Naive thymus-derived CD8-positive, alpha-beta T cell (primary cell): ENCODE results near the gene SLIT3. TPM values are rescaled to one million over a fixed set of nuclear protein-coding genes. Genes with fewer than 3 reads are reported as not detected.

Source experiments
- ATAC-seq, 2 donors: fragments of 150-1000 bp; cut with Tn5 transposase in 1 of 2; sonication (Bioruptor Pico), chemical (Tn5 transposase) in 1 of 2; 1 replicate in 1 of 2; 2 replicates in 1 of 2; pipeline ENCODE4 v1.10.0; 2021; ENCODE audit warnings: mild to moderate bottlenecking in 2 of 2, moderate library complexity in 2 of 2
- POLR2A ChIA-PET: fragments of 350-600 bp; sonication (Branson Sonifier 250); formaldehyde crosslinking; loops from one replicate; lab custom pipeline; 2021; ENCODE audit warnings: antibody characterized with exemption; lab: Charles Lee
- DNase-seq, 10 donors: peaks; one replicate each; pipeline versions ENCODE4 v3.0.0 to v3.0.0-alpha.2; 2020 to 2022
- H3K27ac Mint-ChIP-seq, 10 donors: one replicate each; pipeline ENCODE4 v1.8.0; 2020 to 2022; ENCODE audit warnings: mild to moderate bottlenecking in 10 of 10, mixed read lengths in 10 of 10, moderate library complexity in 4 of 10, inconsistent platforms in 1 of 10
- H3K27me3 Mint-ChIP-seq, 5 donors: one replicate each; pipeline ENCODE4 v1.8.0; 2021 to 2022; ENCODE audit warnings: mixed read lengths in 5 of 5
- H3K36me3 Mint-ChIP-seq, 3 donors: one replicate each; pipeline ENCODE4 v1.8.0; 2020 to 2022; ENCODE audit warnings: mixed read lengths in 3 of 3, mild to moderate bottlenecking in 2 of 3, inconsistent platforms in 1 of 3
- H3K4me1 Mint-ChIP-seq, 4 donors: one replicate each; pipeline ENCODE4 v1.8.0; 2021 to 2022; ENCODE audit warnings: mixed read lengths in 4 of 4
- H3K4me3 Mint-ChIP-seq, 10 donors: one replicate each; pipeline ENCODE4 v1.8.0; 2020 to 2022; ENCODE audit warnings: mild to moderate bottlenecking in 10 of 10, mixed read lengths in 10 of 10, moderate library complexity in 6 of 10, inconsistent platforms in 1 of 10
- H3K9me3 Mint-ChIP-seq, 9 donors: one replicate each; pipeline ENCODE4 v1.8.0; 2020 to 2022; ENCODE audit warnings: mixed read lengths in 9 of 9, mild to moderate bottlenecking in 3 of 9, inconsistent platforms in 1 of 9, moderate library complexity in 1 of 9
- polyA plus RNA-seq, 3 donors: library from polyadenylated mRNA; unstranded; fragments of 300-500 nt; fragmentation: Illumina TruSeq; gene quantifications; one replicate each; pipeline ENCODE4 v1.2.3, GENCODE V29; 2021
- total RNA-seq, 8 experiments: library from RNA in 2 of 8; stranded (reverse) in 2 of 8; gene quantifications; one replicate each; pipeline ENCODE4 v1.2.3 and lab custom pipeline; 2021 to 2026

The SLIT3 gene
- total and polyA plus RNA-seq, 5 experiments from 2014 or later: not detected

DNA sequence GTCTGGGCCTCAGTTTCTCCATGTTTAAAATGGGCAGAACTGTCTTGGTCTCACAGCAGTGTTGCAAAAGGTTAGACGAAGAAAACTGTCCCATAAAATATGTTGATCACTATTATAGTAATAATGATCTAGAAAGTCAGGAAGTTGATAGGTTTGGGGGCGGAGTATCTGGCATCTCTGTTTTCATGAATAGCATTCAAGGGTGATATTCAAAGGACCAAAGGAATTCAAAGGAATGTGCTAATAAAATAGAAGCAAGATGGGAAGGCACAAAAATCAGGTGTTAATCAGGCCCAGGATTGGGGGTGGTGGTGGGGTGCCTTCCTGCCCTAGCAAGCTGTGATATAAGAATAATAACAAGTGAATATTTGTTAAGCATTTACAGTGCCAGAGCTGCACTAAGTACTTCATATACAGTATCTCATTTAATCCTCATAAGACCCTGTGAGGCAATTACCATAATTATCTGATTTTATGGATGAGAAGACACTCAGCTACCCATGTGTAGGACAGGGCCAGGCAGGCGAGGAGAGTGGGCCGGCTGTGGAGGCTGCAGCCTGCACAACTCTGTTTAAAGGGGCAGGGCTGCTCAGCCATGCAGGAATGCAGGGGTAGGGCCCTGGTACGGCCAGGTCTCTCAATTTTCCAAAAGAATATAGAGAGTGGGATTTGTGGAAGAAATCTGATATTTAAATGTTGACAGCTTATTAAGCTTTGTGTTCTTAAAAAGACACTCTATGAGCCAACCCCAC lies 579.8 kb downstream of the SLIT3 start:
- no peak for ATAC-seq
- Mint-ChIP-seq H3K36me3 (no peaks in the 10 kb centered on the region), H3K27ac (peak overlapping the region in 1 of 10 donors; percentile 73), H3K9me3 (peaks cover 0 to 6% (median 0%) of the 10 kb centered on the region in 9 donors), H3K27me3 (peaks cover 23 to 48% (median 35%) of the 10 kb centered on the region in 5 donors), H3K4me3 (no peak overlapping the region), H3K4me1 (no peaks in the 10 kb centered on the region)
- POLR2A ChIA-PET: no interaction called here
- no peak for DNase-seq

DNA sequence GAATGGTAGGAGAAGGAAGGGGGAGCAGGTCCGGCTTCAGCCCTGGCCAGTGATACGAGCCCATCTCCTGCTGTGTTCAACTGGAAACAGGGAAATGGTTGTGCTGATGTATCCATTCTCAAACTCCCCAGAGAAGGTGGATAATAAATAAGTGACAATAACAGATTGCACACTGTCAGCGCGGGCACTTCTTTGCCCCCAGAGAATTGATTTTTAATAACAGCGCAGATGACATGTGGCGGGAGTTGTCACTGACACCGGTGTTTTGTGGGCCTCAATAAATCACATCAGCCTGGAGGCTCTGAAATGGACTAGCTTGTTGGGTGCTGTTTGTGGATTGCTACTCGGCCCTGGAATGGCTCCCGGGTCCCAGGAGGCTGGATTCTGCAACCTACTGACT lies 580.4 kb downstream of the SLIT3 start:
- Mint-ChIP-seq H3K27me3 (peaks cover 22 to 48% (median 35%) of the 10 kb centered on the region in 5 donors), H3K27ac (no peak overlapping the region), H3K36me3 (no peaks in the 10 kb centered on the region), H3K4me1 (no peaks in the 10 kb centered on the region), H3K4me3 (no peak overlapping the region), H3K9me3 (peaks cover 0 to under 1% (median 0%) of the 10 kb centered on the region in 9 donors)
- no peak for DNase-seq
- no peak for ATAC-seq
- POLR2A ChIA-PET: no interaction called here

DNA sequence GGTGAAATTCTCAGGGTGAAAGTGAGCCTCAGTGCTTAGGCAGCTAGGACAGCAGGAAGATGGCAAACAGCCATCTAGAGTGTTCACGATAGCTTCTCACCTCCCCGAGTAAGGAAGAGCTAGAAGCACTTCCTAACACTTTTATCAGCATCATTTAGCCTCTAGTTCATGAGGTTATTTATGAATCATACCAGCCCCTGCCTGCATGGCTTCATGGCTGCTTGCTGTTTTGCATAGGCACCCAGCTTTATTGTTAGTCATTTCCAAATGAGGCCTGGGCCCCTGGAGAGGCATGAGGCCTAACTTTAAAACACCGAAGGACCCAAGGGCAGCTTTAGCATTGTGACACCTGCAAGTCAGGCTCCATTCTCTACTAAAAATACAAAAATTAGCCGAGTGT lies 586.9 kb downstream of the SLIT3 start:
- POLR2A ChIA-PET: no interaction called here
- Mint-ChIP-seq H3K4me3 (no peak overlapping the region), H3K27ac (no peak overlapping the region), H3K9me3 (no peaks in the 10 kb centered on the region), H3K4me1 (no peaks in the 10 kb centered on the region), H3K36me3 (no peaks in the 10 kb centered on the region), H3K27me3 (peaks cover 0 to 9% (median 2%) of the 10 kb centered on the region in 5 donors)
- DNase-seq (no peak), ATAC-seq (no peak)

DNA sequence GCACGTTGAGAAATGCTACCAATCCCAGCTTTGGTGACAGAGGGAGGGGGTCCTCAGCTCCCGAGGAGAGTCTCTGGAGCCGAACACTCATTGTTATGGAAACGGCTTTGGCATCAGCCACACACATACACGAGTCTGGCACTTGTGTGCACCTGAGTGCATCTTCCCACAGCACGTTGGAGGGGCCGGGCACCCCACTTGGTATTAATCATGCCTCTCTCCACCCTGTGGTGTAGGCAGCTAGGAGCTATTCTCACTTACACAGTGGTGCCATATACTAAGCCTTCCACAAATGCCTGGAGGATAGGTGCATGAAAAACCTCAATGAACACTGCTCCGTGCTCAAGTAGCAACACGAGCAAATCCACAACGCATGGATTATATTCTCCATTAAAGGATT lies 587.9 kb downstream of the SLIT3 start:
- no peaks in the 10 kb centered on the region for H3K36me3 Mint-ChIP-seq
- ATAC-seq: no peak
- POLR2A ChIA-PET: no interaction called here
- no peak overlapping the region for H3K4me3 Mint-ChIP-seq
- H3K9me3 Mint-ChIP-seq: no peaks in the 10 kb centered on the region
- no peaks in the 10 kb centered on the region for H3K4me1 Mint-ChIP-seq
- no peak overlapping the region for H3K27ac Mint-ChIP-seq
- H3K27me3 Mint-ChIP-seq: peaks cover 0 to 4% (median 0%) of the 10 kb centered on the region in 5 donors
- no peak for DNase-seq

DNA sequence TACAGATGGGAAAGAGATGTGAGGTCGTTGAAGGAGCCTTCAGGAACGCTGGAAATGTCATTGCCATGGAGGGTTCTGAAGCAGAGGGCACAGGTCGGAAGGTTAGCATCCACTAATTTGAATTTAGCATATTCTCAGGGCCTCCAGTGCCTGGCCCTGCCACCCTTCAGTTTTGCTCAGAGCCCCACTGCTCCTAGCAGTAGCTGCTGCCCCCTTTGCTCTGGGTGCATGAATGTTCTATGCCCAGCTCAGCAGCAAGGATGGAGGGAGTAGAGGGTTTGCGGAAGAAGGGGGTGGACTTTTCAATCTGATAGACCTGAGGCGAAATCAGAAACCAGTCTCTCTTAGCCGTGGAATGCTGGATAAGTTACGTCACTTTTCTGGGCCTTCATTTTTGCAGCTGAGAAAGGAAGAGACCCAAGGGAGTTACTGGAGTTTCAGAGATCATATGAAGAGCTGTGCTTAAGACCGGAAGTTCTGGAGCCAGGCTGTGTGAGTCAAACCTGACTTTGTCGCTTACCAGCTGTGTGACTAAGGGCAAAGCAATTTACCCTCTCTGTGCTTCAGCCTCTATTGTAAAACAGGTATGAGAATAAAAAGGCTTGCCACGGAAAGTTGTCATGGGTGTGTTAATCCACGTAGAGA lies 588.5 kb downstream of the SLIT3 start:
- Mint-ChIP-seq H3K36me3 (no peaks in the 10 kb centered on the region), H3K4me3 (no peak overlapping the region), H3K27me3 (peaks cover 0 to 4% (median 0%) of the 10 kb centered on the region in 5 donors), H3K27ac (no peak overlapping the region), H3K9me3 (no peaks in the 10 kb centered on the region), H3K4me1 (no peaks in the 10 kb centered on the region)
- no peak for DNase-seq
- POLR2A ChIA-PET: no interaction called here
- no peak for ATAC-seq

DNA sequence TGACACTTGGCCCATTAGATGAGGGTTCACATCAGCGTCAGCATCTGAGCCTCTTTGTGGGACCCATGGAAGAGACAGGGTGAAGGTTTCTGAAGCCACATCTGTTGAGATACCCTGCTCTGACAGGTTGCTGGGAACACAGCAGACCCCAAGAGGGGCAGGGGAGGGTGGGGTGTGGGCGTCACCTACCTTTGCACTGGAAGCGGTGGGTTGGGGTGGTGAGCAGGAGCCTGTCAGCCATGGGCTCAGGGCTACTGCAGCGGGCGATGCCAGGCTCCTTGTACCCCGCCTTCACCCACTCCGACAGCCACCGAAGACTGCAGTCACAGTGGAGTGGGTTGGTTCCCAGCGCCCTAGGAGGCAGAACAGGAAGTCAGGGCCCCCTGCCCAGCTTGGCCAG lies 590.2 kb downstream of the SLIT3 start:
- Mint-ChIP-seq H3K4me1 (no peaks in the 10 kb centered on the region), H3K4me3 (no peak overlapping the region), H3K27me3 (peaks cover 0 to 4% (median 0%) of the 10 kb centered on the region in 5 donors), H3K27ac (no peak overlapping the region), H3K9me3 (no peaks in the 10 kb centered on the region), H3K36me3 (no peaks in the 10 kb centered on the region)
- POLR2A ChIA-PET: no interaction called here
- no peak for DNase-seq
- ATAC-seq: no peak

DNA sequence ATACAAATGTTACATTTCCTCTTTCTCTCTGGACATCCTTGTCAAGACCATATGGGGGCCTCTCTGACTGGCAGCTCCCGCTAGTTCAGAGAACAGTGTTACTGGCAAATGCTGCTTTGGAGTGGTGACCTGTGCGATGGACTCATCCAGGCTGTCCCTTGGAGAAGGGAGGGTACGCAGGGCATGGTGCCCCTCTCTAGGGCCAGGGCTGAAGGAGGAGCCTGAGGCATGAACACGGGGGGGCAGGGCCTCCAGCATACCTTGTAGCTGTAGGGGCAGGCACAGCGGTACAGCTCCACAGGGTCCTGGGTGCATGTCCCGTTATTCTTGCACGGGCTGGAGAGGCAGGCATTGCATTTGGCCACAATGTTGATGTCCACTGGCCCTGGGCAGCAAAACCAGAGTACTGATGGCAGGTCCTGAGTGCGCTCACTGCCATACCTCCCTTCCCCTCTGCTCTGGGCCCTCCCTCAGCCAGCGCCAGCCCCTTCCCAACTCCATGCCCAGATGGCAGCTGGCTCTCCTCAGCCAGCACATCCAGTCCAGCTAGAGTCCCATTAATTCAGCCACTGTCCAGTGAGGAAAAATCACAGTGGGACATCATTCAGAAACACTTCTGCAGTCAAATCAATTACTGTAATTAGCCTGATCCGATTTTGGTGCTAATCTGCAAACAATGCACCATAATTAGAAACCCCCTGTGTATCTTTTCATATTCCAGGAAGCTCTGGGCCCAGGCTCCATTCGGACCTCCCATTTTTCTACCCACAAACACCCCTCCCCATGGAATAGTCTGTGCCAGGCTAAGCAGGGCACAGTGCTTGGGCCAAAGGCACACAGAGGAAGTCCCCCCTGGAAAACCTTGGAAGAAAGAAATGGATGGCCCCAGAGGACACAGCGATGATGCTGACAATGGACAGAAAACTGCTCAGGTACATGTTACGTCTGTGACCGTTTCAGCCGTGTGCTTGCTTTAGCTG lies 592.9 kb downstream of the SLIT3 start:
- Mint-ChIP-seq H3K4me3 (no peak overlapping the region), H3K27me3 (peaks cover 0 to 2% (median 0%) of the 10 kb centered on the region in 5 donors), H3K36me3 (no peaks in the 10 kb centered on the region), H3K9me3 (no peaks in the 10 kb centered on the region), H3K4me1 (no peaks in the 10 kb centered on the region), H3K27ac (no peak overlapping the region)
- DNase-seq (no peak), ATAC-seq (no peak)
- POLR2A ChIA-PET: no interaction called here

DNA sequence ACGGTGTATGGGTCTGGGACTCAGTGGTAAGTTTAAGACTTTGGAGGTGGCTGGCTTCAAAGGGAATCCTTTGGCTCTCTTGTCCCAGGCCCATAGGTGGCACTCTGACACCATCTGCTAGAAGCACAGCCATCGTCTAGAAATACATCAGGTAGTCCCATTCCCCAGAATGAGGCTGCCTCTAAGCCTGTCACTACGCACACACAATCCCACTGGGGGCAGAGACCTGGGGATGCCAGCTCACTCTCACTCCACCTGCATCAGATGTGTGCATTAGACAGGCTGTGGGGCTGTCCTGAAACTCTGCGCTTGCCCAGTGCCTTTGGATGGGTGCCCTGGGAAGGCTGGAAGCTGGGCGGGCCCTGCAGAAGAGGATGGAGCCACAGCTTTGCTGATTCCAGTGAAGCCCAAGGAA lies 594.3 kb downstream of the SLIT3 start:
- peaks cover 0 to 4% (median 0%) of the 10 kb centered on the region in 5 donors for H3K27me3 Mint-ChIP-seq
- no peaks in the 10 kb centered on the region for H3K36me3 Mint-ChIP-seq
- no peak overlapping the region for H3K27ac Mint-ChIP-seq
- ATAC-seq (no peak), DNase-seq (no peak)
- no peaks in the 10 kb centered on the region for H3K9me3 Mint-ChIP-seq
- H3K4me1 Mint-ChIP-seq: no peaks in the 10 kb centered on the region
- no peak overlapping the region for H3K4me3 Mint-ChIP-seq
- POLR2A ChIA-PET: no interaction called here

DNA sequence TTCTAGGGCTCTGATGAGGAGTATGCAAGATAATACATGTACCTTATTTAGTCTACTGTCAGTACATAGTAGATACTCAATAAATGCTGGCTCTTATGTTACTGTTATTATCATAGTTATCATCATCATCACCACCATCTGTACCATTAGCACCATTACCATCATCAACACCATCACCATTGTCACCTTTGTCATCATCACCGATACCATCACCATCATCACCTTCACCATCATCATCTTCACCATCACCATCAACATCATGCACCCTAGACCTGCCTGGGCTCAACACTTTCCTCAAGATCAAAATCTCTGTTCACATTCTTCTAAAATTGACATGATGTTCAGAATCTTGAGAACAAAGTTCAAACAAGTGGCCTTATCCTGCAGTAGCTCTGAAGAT lies 595.6 kb downstream of the SLIT3 start:
- POLR2A ChIA-PET: no interaction called here
- no peak for ATAC-seq
- no peaks in the 10 kb centered on the region for H3K9me3 Mint-ChIP-seq
- H3K27ac Mint-ChIP-seq: no peak overlapping the region
- peaks cover 0 to 4% (median 1%) of the 10 kb centered on the region in 5 donors for H3K27me3 Mint-ChIP-seq
- no peak overlapping the region for H3K4me3 Mint-ChIP-seq
- H3K4me1 Mint-ChIP-seq: no peaks in the 10 kb centered on the region
- DNase-seq: no peak
- H3K36me3 Mint-ChIP-seq: no peaks in the 10 kb centered on the region

DNA sequence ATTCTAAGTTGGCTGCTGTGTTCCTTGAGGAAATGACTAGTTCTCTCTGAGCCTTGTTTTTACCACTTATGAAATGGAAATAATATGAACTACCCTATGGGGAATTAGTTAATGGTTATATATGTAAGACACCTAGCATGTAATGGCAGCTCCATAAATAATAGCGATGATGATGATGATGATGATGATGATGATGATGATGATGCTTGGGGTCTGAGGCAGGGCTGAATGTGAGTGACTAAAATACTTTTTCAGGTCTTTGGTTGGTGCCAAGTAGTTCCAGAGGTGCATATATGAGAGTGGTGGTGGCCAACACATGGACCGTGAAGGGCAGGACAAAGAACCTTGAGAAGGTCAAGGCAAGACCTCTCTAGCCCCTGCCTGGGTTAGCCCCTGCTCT lies 598.4 kb downstream of the SLIT3 start:
- POLR2A ChIA-PET: no interaction called here
- no peaks in the 10 kb centered on the region for H3K36me3 Mint-ChIP-seq

DNA sequence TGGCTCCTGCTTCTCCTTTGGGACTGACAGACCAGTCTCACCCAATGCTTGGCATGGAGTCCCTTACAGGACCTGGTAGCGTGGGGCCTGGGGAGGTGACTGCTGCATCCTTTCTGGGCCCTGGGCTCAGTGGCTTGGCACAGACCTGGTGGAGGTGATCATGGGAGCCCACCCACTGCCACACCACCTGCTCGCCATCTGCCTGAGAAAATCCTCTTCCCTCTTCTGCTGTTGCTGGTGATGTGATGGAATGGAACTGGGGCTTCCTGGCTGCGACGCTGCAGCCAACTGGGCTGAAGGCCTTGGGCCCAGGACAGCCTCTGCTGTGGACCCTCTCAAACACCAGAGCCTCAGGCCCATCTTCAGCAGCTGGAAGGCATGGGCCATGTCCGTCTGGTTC lies 599.3 kb downstream of the SLIT3 start:
- Mint-ChIP-seq H3K27ac (no peak overlapping the region), H3K4me1 (no peaks in the 10 kb centered on the region), H3K4me3 (no peak overlapping the region), H3K36me3 (no peaks in the 10 kb centered on the region), H3K27me3 (peaks cover 3 to 16% (median 9%) of the 10 kb centered on the region in 5 donors), H3K9me3 (no peaks in the 10 kb centered on the region)
- no peak for DNase-seq
- ATAC-seq: no peak
- POLR2A ChIA-PET: no interaction called here

More for the DNA sequence above, 598.4 kb downstream of the SLIT3 start:
- H3K27ac Mint-ChIP-seq: peak overlapping the region in 1 of 10 donors; percentile 40
- H3K9me3 Mint-ChIP-seq: no peaks in the 10 kb centered on the region
- no peak for DNase-seq
- no peak for ATAC-seq
- H3K4me1 Mint-ChIP-seq: no peaks in the 10 kb centered on the region
- no peak overlapping the region for H3K4me3 Mint-ChIP-seq
- H3K27me3 Mint-ChIP-seq: peaks cover 3 to 10% (median 8%) of the 10 kb centered on the region in 5 donors

DNA sequence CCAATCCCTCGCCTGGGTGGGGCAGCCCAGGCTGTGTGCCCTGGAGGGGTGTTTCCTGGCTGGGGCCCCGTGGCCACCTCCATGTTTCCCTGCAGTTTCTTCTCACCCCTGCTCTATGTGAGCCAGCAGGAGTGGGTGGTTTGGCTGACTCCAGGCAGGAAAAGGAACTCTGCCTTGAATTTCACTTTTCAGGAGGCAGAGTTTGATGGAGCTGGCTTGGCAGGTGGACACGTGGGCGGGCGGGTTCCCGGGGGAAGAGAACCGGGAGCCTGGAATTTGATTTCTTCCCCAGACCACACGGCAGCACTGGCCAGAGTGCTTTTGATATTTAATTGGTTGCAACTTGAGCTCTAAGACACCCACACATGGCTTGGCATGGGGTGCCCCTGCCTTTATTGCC lies 601.9 kb downstream of the SLIT3 start:
- Mint-ChIP-seq H3K36me3 (no peaks in the 10 kb centered on the region), H3K27ac (no peak overlapping the region), H3K4me3 (no peak overlapping the region), H3K9me3 (no peaks in the 10 kb centered on the region), H3K27me3 (peaks cover 4 to 16% (median 12%) of the 10 kb centered on the region in 5 donors), H3K4me1 (no peaks in the 10 kb centered on the region)
- POLR2A ChIA-PET: no interaction called here
- no peak for ATAC-seq
- no peak for DNase-seq
